PFSK-1 (cell line): Measurements from ENCODE around the gene RNF7.

Experiments
- FOXP2 ChIP-seq: optimal IDR thresholded peaks from 2 replicates; pipeline ENCODE3; 2011; ENCODE audit warnings: borderline replicate concordance, control low read depth, inconsistent platforms; ENCODE audit not compliant: insufficient read depth; ENCODE audit errors: extremely low read length, extremely low read depth
- POLR2AphosphoS5 ChIP-seq: IDR thresholded peaks from 2 replicates; pipeline ENCODE4 v1.6.1; 2012; ENCODE audit warnings: low read depth, mild to moderate bottlenecking, control low read depth, low read length, moderate library complexity
- REST ChIP-seq, 2 experiments: IDR thresholded peaks; 2 replicates each; pipeline versions ENCODE4 v1.6.1 to v1.8.0; 2011 to 2012; ENCODE audit warnings: low read depth in 2 of 2, low read length in 2 of 2, control low read depth in 1 of 2, inconsistent platforms in 1 of 2, mild to moderate bottlenecking in 1 of 2, moderate library complexity in 1 of 2; ENCODE audit not compliant: insufficient read depth in 1 of 2
- SIN3A ChIP-seq: IDR thresholded peaks from 2 replicates; pipeline ENCODE4 v1.6.1; 2012; ENCODE audit warnings: mild to moderate bottlenecking, low read length, moderate library complexity, borderline replicate concordance; ENCODE audit not compliant: insufficient read depth
- TAF1 ChIP-seq: IDR thresholded peaks from 2 replicates; pipeline ENCODE4 v1.6.1; 2012; ENCODE audit warnings: low read length, control low read depth, borderline replicate concordance; ENCODE audit not compliant: insufficient read depth

DNA sequence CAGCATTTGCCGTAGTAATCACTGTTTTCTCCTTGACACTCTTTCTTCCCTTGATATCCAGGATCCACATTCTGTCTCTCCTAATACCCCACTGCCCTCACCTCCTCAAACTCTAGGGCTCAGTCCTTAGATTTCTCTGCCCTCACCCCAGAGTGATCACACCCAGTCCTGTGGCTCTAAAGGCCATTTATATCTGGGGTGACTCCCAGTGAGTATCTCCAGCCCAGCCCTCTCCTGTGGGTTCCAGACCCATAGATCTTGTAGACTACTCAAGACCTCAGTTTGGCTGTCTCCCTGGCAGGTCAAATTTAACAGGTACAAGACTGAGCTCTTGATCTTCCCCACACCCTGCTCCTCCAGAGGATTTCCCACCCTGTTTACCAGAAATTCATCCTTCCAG is 26.4 kb downstream of the RNF7 start:
- no peak for TF ChIP-seq REST (IDR thresholded peaks at IDR 0.05; ENCODE audit: insufficient read depth in 1 of 2, low read depth in 2 of 2, low read length in 2 of 2)
- no peak for TF ChIP-seq TAF1
- TF ChIP-seq POLR2AphosphoS5: no peak
- TF ChIP-seq SIN3A: no peak
- TF ChIP-seq FOXP2: no peak
